GM12892 (cell line): ENCODE data around the gene KCNQ5.

Experiments
- POLR2A ChIP-seq: IDR thresholded peaks from 2 replicates; pipeline ENCODE4 v1.6.1; 2011; ENCODE audit warnings: low read depth, low read length, control low read depth
- POLR2AphosphoS5 ChIP-seq: IDR thresholded peaks from 2 replicates; pipeline ENCODE4 v1.6.1; 2011; ENCODE audit warnings: low read depth, low read length, control low read depth

GRCh38 chr6:73174646-73175045 lies 552.8 kb downstream of the KCNQ5 start:
- TF ChIP-seq POLR2A (no peak), POLR2AphosphoS5 (no peak)
